BLaER1 treated with 17β-estradiol and CSF1 and Interleukin-3, amounts not matched to agents 10 nM and 100 nM (cell line): Measurements from ENCODE around the gene DDX6.
"Not testable (repeated sequence)": the region's sequence is repeated elsewhere in the genome, so short reads cannot be mapped to it uniquely, and the experiment has no call there.

Experiments used
- H3K27ac ChIP-seq, 11 experiments: shearing (Covaris generic); formaldehyde crosslinking; 2 replicates each; pipeline ENCODE4 v1.8.1; 2022
- H3K27me3 ChIP-seq, 11 experiments: shearing (Covaris generic); formaldehyde crosslinking; 2 replicates each; pipeline ENCODE4 v1.8.1; 2022
- H3K36me3 ChIP-seq, 11 experiments: shearing (Covaris generic); formaldehyde crosslinking; 2 replicates each; pipeline ENCODE4 v1.8.1; 2022
- H3K4me1 ChIP-seq, 10 experiments: shearing (Covaris generic); formaldehyde crosslinking; 2 replicates each; pipeline ENCODE4 v1.8.1; 2022
- H3K4me2 ChIP-seq, 11 experiments: shearing (Covaris generic); formaldehyde crosslinking; 2 replicates each; pipeline ENCODE4 v1.8.1; 2022
- H3K4me3 ChIP-seq, 10 experiments: shearing (Covaris generic); formaldehyde crosslinking; 2 replicates each; pipeline ENCODE4 v1.8.1; 2022
- H3K9ac ChIP-seq, 11 experiments: shearing (Covaris generic); formaldehyde crosslinking; 2 replicates each; pipeline ENCODE4 v1.8.1; 2022
- H3K9me3 ChIP-seq, 11 experiments: shearing (Covaris generic); formaldehyde crosslinking; replicated peaks in 1 of 11; 2 replicates each; pipeline ENCODE4 v1.8.1; 2022
- H4K20me1 ChIP-seq, 11 experiments: shearing (Covaris generic); formaldehyde crosslinking; 2 replicates each; pipeline ENCODE4 v1.8.1; 2022
- Cebpa-rat ChIP-seq, 11 experiments: shearing (Covaris generic); IDR thresholded peaks; 2 replicates each; pipeline ENCODE4 v1.8.1; 2022

Gene DDX6

GRCh38 chr11:118752654-118753053 lies 38.3 kb downstream of the DDX6 start:
- no peaks in the 10 kb centered on the region for H3K27me3 ChIP-seq
- no peaks in the 10 kb centered on the region for H3K9me3 ChIP-seq
- H3K4me3 ChIP-seq = no peak overlapping the region
- peaks cover 50 to 92% (median 69%) of the 10 kb centered on the region in 11 experiments for H4K20me1 ChIP-seq
- H3K27ac ChIP-seq = no peak overlapping the region
- no peak for TF ChIP-seq Cebpa-rat (IDR thresholded peaks at IDR 0.05)
- peaks cover 84 to 98% (median 95%) of the 10 kb centered on the region in 11 experiments for H3K36me3 ChIP-seq
- peaks cover 0 to 21% (median 0%) of the 10 kb centered on the region in 10 experiments; a peak in 3 of 20 replicates for H3K4me1 ChIP-seq
- no peak overlapping the region for H3K9ac ChIP-seq
- no peak overlapping the region for H3K4me2 ChIP-seq

- Histone ChIP-seq H3K9ac (no peak overlapping the region), H3K36me3 (peaks cover 52 to 70% (median 63%) of the 10 kb centered on the region in 11 experiments), H3K4me3 (no peak overlapping the region), H3K9me3 (no peaks in the 10 kb centered on the region), H4K20me1 (peaks cover 43 to 76% (median 66%) of the 10 kb centered on the region in 11 experiments), H3K4me2 (no peak overlapping the region), H3K27me3 (no peaks in the 10 kb centered on the region), H3K4me1 (peaks cover 0 to 21% (median 0%) of the 10 kb centered on the region in 10 experiments; a peak in 3 of 20 replicates), H3K27ac (no peak overlapping the region)
- TF ChIP-seq Cebpa-rat (IDR thresholded peaks at IDR 0.05) = no peak
Measured at GRCh38 chr11:118749429-118749828, 41.5 kb downstream of the DDX6 start.

GRCh38 chr11:118748056-118748455 lies 42.9 kb downstream of the DDX6 start:
- Histone ChIP-seq H3K9ac (no peak overlapping the region), H3K36me3 (peaks cover 38 to 57% (median 49%) of the 10 kb centered on the region in 11 experiments), H3K4me2 (no peak overlapping the region), H3K4me3 (no peak overlapping the region), H3K27me3 (no peaks in the 10 kb centered on the region), H3K9me3 (no peaks in the 10 kb centered on the region), H4K20me1 (peaks cover 30 to 63% (median 52%) of the 10 kb centered on the region in 11 experiments), H3K27ac (no peak overlapping the region), H3K4me1 (peaks cover 0 to 21% (median 0%) of the 10 kb centered on the region in 10 experiments; a peak in 3 of 20 replicates)
- TF ChIP-seq Cebpa-rat (IDR thresholded peaks at IDR 0.05) = no peak

- Histone ChIP-seq H3K4me1 (peaks cover 0 to 21% (median 0%) of the 10 kb centered on the region in 10 experiments; a peak in 3 of 20 replicates), H3K27me3 (no peaks in the 10 kb centered on the region), H3K27ac (no peak overlapping the region), H4K20me1 (peaks cover 20 to 53% (median 43%) of the 10 kb centered on the region in 11 experiments), H3K4me3 (no peak overlapping the region), H3K4me2 (no peak overlapping the region), H3K36me3 (peaks cover 28 to 47% (median 39%) of the 10 kb centered on the region in 11 experiments), H3K9me3 (no peaks in the 10 kb centered on the region), H3K9ac (no peak overlapping the region)
- TF ChIP-seq Cebpa-rat (IDR thresholded peaks at IDR 0.05) = no peak
Measured at GRCh38 chr11:118746988-118747585, 43.9 kb downstream of the DDX6 start.

GRCh38 chr11:118744046-118744445 lies 46.9 kb downstream of the DDX6 start:
- no peak for TF ChIP-seq Cebpa-rat (IDR thresholded peaks at IDR 0.05)
- H3K27ac ChIP-seq = no peak overlapping the region
- peaks cover 0 to 17% (median 9%) of the 10 kb centered on the region in 11 experiments; a peak in 17 of 22 replicates for H3K36me3 ChIP-seq
- H3K4me3 ChIP-seq = no peak overlapping the region
- no peak overlapping the region for H3K9ac ChIP-seq
- peaks cover 0 to 20% (median 5%) of the 10 kb centered on the region in 10 experiments; a peak in 10 of 20 replicates for H3K4me1 ChIP-seq
- H3K9me3 ChIP-seq = no peaks in the 10 kb centered on the region
- H4K20me1 ChIP-seq = peaks cover 0 to 24% (median 14%) of the 10 kb centered on the region in 11 experiments; a peak in 15 of 22 replicates
- no peak overlapping the region for H3K4me2 ChIP-seq
- H3K27me3 ChIP-seq = no peaks in the 10 kb centered on the region

GRCh38 chr11:118742304-118742703 lies 48.7 kb downstream of the DDX6 start:
- Histone ChIP-seq H4K20me1 (peaks cover 0 to 14% (median 6%) of the 10 kb centered on the region in 11 experiments; a peak in 10 of 22 replicates), H3K9me3 (no peaks in the 10 kb centered on the region), H3K4me1 (peaks cover 0 to 22% (median 5%) of the 10 kb centered on the region in 10 experiments; a peak in 10 of 20 replicates), H3K27me3 (no peaks in the 10 kb centered on the region), H3K27ac (no peak overlapping the region), H3K4me2 (no peak overlapping the region), H3K4me3 (no peak overlapping the region), H3K9ac (no peak overlapping the region), H3K36me3 (peaks cover 0 to 2% (median 0%) of the 10 kb centered on the region in 11 experiments; a peak in 2 of 22 replicates)
- no peak for TF ChIP-seq Cebpa-rat (IDR thresholded peaks at IDR 0.05)

GRCh38 chr11:118740892-118741291 lies 50.1 kb downstream of the DDX6 start:
- H3K9ac ChIP-seq = no peak overlapping the region
- no peaks in the 10 kb centered on the region for H3K36me3 ChIP-seq
- no peak overlapping the region for H3K4me3 ChIP-seq
- no peaks in the 10 kb centered on the region for H3K27me3 ChIP-seq
- TF ChIP-seq Cebpa-rat (IDR thresholded peaks at IDR 0.05) = no peak
- peak overlapping the region in 6 of 11 experiments; percentile 3 to 31 (median 13); a peak in 6 of 22 replicates for H3K4me2 ChIP-seq
- H3K4me1 ChIP-seq = peaks cover 0 to 22% (median 5%) of the 10 kb centered on the region in 10 experiments; a peak in 10 of 20 replicates
- no peaks in the 10 kb centered on the region for H3K9me3 ChIP-seq
- 0 out of 22 replicates have a peak, but pooled peaks cover 0 to under 1% (median 0%) of the 10 kb centered on the region in 11 experiments for H4K20me1 ChIP-seq
- H3K27ac ChIP-seq = no peak overlapping the region

- Histone ChIP-seq H3K9me3 (peaks cover 0 to 24% (median 15%) of the 10 kb centered on the region in 11 experiments; a peak in 16 of 22 replicates), H3K9ac (no peak overlapping the region), H3K4me3 (no peak overlapping the region), H3K4me1 (peaks cover 0 to 14% (median 0%) of the 10 kb centered on the region in 10 experiments; a peak in 5 of 20 replicates), H4K20me1 (no peaks in the 10 kb centered on the region), H3K4me2 (no peak overlapping the region), H3K27ac (no peak overlapping the region), H3K27me3 (no peaks in the 10 kb centered on the region), H3K36me3 (no peaks in the 10 kb centered on the region)
- no peak for TF ChIP-seq Cebpa-rat (IDR thresholded peaks at IDR 0.05)
Measured at GRCh38 chr11:118735203-118735602, 55.8 kb downstream of the DDX6 start.

GRCh38 chr11:118734031-118734430 lies 56.9 kb downstream of the DDX6 start:
- no peak overlapping the region for H3K4me2 ChIP-seq
- no peaks in the 10 kb centered on the region for H3K27me3 ChIP-seq
- no peak overlapping the region for H3K4me3 ChIP-seq
- H3K36me3 ChIP-seq = no peaks in the 10 kb centered on the region
- peaks cover 0 to 5% (median 0%) of the 10 kb centered on the region in 10 experiments; a peak in 5 of 20 replicates for H3K4me1 ChIP-seq
- H3K9ac ChIP-seq = no peak overlapping the region
- H3K27ac ChIP-seq = no peak overlapping the region
- H4K20me1 ChIP-seq = no peaks in the 10 kb centered on the region
- TF ChIP-seq Cebpa-rat (IDR thresholded peaks at IDR 0.05) = no peak
- H3K9me3 ChIP-seq = peaks cover 0 to 24% (median 16%) of the 10 kb centered on the region in 11 experiments; a peak in 16 of 22 replicates

GRCh38 chr11:118729753-118730152 lies 61.2 kb downstream of the DDX6 start:
- H3K36me3 ChIP-seq, H3K4me3 ChIP-seq, H3K4me1 ChIP-seq, H3K4me2 ChIP-seq, H3K9ac ChIP-seq, H3K27ac ChIP-seq, H3K27me3 ChIP-seq, H4K20me1 ChIP-seq: not testable (repeated sequence)
- H3K9me3 ChIP-seq = peaks cover 0 to 24% (median 16%) of the 10 kb centered on the region in 11 experiments; a peak in 16 of 22 replicates

- not testable (repeated sequence) for H4K20me1 ChIP-seq, H3K27me3 ChIP-seq, H3K4me2 ChIP-seq, H3K4me1 ChIP-seq, H3K4me3 ChIP-seq, H3K36me3 ChIP-seq, H3K9ac ChIP-seq, H3K27ac ChIP-seq
- H3K9me3 ChIP-seq = peaks cover 0 to 24% (median 16%) of the 10 kb centered on the region in 11 experiments; a peak in 16 of 22 replicates
Measured at GRCh38 chr11:118728112-118728511, 62.9 kb downstream of the DDX6 start.

- not testable (repeated sequence) for H3K4me3 ChIP-seq, H4K20me1 ChIP-seq, H3K27ac ChIP-seq, H3K9ac ChIP-seq, H3K4me1 ChIP-seq, H3K4me2 ChIP-seq, H3K27me3 ChIP-seq, H3K36me3 ChIP-seq
- peaks cover 0 to 24% (median 16%) of the 10 kb centered on the region in 11 experiments; a peak in 16 of 22 replicates for H3K9me3 ChIP-seq
Measured at GRCh38 chr11:118727721-118728066, 63.3 kb downstream of the DDX6 start.
